ACHN (cell line): ENCODE measurements around the gene CANX.
"Not testable (repeated sequence)": the region's sequence is repeated elsewhere in the genome, so short reads cannot be mapped to it uniquely, and the experiment has no call there.

ENCODE experiments used
- DNase-seq: peaks from one replicate; pipeline ENCODE4 v3.0.0-alpha.2; 2015
- in situ Hi-C: cut with HindIII; loops from 2 replicates; pipeline ENCODE4 v1.10.0; 2017; ENCODE audit warnings: low sequenced_read_pairs, low pct_ligation_motif_present, low pct_unique_long_range_greater_than_20kb

The CANX gene

GRCh38 chr5:179698935-179699615, at the start of gene CANX:
CANX (plus strand) TSS chr5:179698967; CDS start chr5:179705682, 6,715 bp downstream.
- in situ Hi-C loops = no loop called here
- peak; percentile 27 for DNase-seq

DNA sequence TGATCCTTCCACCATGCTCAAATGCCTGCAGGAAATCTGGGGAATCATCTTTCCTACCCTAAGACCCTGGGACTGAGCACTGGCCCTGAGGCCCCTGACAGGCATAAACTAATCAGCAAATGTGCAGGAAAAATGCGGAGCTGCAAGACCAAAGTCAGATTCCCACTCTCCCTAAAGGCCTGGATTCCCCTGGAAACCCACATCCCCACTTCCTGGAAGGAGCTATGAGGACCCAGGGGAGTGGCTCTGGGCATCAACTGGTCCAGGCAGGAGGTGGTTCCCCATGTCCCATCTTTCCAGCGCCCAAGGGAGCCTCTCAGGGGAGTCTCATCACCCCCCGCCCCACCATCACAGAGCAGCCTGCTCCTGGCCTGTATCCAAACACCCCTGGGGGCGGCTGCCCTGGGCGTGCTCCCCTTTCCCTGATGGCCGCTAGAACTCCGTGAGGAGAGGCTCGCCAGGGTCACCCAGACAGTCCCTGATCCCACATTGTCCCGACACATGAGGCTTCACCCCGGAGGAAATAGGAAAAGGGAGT, 49.5 kb upstream of the CANX start:
- DNase-seq, in situ Hi-C loops: not testable (repeated sequence)

DNA sequence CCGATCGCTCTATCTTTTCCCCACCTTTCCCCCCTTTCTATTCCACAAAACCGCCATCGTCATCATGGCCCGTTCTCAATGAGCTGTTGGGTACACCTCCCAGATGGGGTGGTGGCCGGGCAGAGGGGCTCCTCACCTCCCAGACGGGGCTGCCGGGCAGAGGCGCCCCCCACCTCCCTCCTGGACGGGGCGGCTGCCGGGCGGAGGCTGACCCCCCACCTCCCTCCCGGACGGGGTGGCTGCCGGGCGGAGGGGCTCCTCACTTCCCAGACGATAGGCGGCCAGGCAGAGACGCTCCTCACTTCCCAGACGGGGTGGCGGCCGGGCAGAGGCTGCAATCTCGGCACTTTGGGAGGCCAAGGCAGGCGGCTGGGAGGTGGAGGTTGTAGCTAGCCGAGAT, 48.5 kb upstream of the CANX start:
- in situ Hi-C loops, DNase-seq: not testable (repeated sequence)

DNA sequence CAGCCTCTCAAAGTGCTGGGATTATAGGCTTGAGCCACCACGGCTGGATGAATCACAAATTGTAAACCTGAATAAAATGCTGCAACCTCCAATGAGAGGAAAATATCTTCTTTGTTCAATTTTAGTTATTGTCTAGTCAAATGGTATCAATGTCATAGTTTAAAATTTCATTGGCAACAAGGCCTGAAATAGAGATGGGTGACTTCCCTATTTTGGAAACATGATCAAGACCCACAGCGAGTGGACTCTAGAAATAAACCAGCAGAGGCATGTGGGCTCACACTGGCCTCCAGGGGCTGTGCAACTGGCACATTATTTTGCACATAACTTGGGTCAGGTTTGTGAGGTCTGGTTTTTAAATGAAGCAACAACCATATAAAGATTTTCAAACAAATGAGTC, 45.6 kb upstream of the CANX start:
- in situ Hi-C loops, DNase-seq: not testable (repeated sequence)

DNA sequence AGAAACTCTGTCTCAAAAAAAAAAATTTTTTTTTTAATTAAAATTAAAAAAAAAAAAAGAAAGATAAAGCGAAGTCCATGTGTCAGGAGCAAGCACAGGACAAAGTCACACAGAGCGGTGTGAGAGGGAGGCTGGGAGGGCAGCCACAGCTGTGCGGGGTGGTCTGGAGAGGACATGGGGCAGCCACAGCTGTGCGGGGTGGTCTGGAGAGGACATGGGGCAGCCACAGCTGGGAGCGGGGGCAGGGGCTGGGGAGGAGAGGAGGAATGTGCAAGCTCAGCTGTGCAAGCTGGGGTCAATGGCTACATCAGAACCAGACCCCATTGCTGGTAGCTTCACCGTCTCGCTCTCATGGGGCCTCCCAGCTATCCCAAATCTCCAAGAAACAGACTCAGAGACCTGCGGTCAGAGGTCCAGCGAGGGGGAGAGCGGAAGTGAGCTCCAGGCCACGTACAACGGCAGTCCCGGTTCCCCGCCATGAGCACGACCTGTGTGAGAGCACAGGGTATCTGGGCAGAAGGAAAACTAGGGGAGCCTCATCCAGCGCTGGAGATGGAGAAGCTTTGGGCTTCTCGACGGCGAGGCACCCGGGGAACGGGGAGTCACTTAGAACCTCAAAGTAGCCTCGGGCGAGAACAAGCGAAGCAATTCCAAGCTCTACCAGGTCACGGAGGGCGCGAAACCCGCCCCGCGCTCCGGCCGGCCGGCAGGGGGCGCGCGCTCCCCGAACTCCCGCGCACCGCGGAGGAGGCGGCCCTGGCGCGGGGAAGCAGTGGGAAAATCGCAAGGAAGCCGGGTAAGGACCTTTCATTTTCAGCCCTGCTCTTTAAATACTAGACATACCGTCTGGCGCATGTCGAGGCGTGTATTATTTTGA, 41.2 kb upstream of the CANX start:
- in situ Hi-C loops, DNase-seq: not testable (repeated sequence)

DNA sequence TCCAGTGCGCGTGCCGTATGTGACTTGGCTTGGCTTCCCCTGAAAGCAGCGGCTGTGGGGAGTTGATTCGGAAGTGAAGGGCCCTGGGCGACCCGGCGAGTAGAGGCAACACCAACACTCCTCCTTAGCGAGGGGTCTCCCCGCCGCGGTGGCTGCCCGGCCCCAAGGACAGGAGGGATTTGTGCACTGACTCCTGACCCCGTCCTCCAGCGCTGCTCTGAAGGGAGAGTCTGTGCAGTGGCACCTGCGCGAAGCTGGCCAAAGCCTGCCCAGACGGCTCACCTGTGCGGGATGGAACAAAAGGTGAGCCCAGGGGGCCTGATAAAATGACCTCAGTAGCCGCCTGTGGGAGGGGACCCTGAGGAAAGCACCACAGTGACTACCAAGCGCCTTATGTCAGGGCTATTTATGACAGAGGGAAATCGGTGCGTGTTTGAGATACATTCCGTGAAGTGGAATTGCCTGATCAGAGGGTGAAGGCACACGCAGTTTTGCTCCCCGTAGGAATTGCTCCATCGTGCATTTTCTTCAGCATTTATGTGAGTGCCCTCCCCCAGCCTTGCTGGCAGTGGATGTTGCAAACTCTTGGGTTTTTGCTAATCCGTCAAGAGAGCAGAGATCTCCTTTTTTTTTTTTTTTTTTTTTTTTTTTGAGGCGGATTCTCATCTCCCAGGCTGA, 40.4 kb upstream of the CANX start:
- DNase-seq, in situ Hi-C loops: not testable (repeated sequence)

DNA sequence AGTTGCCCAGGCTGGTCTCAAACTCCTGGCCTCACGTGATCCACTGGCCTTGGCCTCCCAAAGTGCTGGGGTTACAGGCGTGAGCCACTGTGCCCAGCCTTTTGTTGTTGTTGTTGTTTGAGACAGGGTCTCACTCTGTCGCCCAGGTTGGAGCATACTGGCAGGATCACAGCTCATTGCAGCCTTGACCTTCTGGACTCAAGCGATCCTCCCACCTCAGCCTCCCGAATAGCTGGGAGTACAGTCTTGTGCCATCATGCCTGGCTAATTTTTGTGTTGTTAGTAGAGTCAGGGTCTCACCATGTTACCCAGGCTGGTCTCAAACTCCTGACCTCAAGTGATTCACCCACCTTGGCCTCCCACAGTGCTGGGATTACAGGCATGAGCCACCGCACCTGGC, 37.1 kb upstream of the CANX start:
- DNase-seq, in situ Hi-C loops: not testable (repeated sequence)

DNA sequence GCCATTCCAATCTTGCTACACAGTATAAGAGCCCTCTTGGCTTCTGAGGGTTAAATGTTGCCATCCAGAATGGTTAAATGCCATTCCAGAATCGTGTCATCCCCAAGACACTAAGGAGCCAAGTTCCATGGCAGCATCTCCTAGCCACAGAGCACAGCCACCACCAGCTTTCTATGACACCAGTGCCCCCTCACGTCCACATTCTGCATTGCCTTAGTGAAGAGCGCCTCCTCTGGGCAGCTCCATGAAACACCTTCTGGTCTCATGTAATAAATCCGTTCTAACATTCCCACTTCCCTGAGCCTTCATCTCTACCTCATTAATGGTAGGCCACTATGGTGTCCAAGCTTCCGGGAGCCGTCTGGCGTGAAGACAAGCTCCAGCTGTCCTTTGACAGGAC, 30.4 kb upstream of the CANX start:
- DNase-seq = no peak
- in situ Hi-C loops = no loop called here

DNA sequence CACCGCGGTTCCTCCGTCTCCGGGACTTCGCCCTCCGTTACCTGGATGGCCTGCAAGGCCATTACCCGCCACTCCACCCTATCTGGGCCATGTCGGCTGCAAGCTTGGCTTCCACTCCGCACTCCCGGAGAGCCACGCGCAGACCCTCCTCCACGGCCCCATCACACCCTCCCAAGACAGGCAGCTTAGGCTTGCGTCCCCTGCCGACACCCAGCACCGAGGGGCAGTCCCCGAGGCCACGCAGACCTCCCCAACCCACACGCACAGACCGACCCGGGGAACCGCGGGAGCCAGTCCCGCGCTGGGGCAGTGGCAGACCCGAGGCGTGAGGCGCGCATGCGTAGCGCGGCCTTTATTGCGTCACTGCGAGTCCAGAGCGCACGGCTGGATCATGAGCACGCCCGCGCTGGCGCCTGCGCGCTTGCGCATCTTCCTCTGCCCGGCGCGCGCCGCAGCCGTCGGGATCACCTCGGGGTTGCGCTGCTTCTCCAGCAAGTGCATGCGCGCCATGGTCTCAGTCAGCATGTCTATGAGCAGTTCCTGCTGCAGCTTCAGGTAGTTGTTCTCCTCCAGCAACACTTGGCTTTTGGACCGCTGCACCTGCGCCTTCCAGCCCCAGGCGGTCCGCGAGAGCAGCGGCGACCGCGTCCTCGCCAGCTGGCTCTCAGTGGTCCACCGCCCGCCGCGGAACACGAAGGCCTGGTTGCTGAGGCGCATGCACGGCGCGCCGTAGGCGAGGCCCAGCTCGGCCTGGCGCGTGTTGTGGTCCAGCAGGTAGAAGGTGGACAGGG, 20.3 kb upstream of the CANX start:
- in situ Hi-C loops = no loop called here
- DNase-seq = peak; percentile 93

DNA sequence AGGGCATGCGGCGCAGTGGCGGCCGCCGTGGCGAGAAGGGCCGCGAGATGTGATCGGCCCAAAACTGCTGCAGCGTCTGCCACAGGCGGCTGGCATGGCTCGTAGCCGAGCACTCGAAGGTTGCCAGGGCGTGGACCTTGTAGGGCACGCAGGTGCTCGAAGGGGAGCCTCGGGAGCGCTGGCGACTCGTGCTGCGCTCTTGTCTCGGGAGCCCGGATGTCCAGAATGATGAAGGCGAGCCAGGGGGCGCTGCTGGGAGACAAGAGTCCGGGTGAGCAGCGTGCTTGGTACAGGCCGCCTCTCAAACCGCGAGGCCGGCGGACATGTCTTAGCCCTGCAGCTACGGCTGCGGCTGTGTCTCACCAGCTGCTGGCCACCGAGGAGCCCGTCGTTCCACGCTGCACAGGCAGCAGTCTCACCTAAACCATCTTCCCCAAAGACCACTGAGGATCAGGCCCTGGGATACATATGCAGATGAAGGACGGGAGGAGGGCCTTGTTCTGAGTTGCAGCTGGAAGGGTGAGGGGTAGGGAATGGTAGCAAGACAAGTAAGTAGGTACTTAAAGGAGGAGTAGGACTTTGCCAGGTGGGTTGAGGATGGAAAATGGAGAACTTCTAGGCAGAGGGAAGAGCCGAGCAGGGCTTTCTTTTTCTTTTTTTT, 19.6 kb upstream of the CANX start:
- no peak for DNase-seq
- in situ Hi-C loops = no loop called here

- in situ Hi-C loops = no loop called here
- DNase-seq = no peak
Observed at GRCh38 chr5:179680014-179680779, 18.6 kb upstream of the CANX start.

DNA sequence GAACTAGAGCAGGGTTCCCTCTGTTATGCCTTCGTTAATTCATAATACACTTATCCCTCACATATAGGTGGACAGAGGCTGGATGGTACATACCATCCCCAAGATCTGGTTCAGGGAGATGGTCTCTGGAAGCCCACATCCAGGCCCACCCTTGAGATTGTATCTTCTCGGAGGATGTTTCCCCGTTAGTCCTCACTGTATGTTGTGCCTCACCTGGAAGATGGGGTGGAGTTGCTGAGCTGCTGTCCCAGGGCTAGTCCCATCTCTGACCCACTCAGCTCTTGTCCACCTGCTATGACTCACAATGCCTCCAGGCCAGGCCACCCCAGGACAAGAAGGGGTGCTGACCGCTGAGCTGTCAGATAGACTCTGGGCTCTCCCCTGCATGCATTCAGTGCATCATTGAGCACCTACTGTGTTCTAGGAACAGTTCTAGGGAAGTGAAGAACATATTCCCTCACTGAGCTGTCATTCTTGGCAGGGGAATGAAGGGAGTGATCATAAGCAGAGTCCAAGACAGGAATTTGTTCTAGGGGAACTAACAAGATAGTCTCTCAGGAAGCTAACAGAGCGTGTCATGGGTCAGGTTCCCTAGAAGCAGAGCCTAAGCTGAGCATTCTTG, 17.9 kb upstream of the CANX start, which contains the start of gene CBY3:
Gene CBY3, minus strand, starts transcription at position 255 of the 622 bp plus-strand sequence. Its CDS starts 116 bp downstream, at position 139.
- DNase-seq = peak; percentile 79
- in situ Hi-C loops = no loop called here

DNA sequence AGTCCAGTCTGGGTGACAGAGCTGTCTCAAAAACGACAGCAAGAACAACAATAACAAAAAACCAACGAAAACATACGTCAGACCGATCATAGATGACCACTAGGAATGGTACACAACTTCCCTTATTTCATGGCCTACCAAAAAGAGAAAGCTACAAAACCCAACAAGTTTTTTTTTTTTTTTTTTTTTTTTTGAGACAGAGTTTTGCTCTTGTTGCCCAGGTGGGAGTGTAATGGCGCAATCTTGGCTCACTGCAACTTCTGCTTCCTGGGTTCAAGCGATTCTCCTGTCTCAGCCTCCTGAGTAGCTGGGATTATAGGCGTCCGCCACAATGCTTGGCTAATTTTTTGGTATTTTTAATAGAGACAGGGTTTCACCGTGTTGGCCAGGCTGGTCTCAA, 9.6 kb upstream of the CANX start:
- in situ Hi-C loops, DNase-seq: not testable (repeated sequence)

DNA sequence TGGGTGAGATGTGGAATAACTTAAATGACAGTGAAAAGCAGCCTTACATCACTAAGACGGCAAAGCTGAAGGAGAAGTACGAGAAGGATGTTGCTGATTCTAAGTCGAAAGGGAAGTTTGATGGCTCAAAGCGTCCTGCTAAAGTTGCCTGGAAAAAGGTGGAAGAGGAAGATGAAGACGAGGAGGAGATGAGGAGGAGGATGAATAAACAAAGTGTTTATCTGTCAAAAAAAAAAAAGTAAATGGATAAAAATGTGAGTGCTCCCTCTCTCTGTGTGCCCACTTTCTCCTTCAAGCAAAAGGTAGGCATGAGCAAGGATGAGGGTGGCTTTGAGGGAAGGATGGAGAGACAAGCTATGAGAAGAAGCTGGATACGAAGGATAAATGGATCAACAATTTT, 4.2 kb upstream of the CANX start:
- in situ Hi-C loops = no loop called here

GRCh38 chr5:179696603-179697002, 2.2 kb upstream of the CANX start:
- in situ Hi-C loops = no loop called here
- no peak for DNase-seq

More for the DNA sequence above, 4.2 kb upstream of the CANX start:
- no peak for DNase-seq

- DNase-seq = no peak
- in situ Hi-C loops = no loop called here
Observed at GRCh38 chr5:179697108-179697507, 1.7 kb upstream of the CANX start.
